ENCODE measurements around the gene RNF17. TPM values are rescaled to one million over a fixed set of nuclear protein-coding genes. Genes with fewer than 3 reads are reported as not detected.

Gene RNF17
- total and polyA plus RNA-seq, 10 of the 15 experiments (the other 5 are each of a cell fraction or from before 2014, with no cell fraction given): not detected

GRCh38 chr13:24905242-24905641 is 141.3 kb downstream of the RNF17 start:
- DNase-seq (ENCODE audit: low read depth, low spot score) (no peak), ATAC-seq (no peak), FAIRE-seq (no peak)
- Histone ChIP-seq H4K20me1 (ENCODE audit: control insufficient read depth, insufficient read depth) (no peaks in the 10 kb centered on the region), H3K36me3 (ENCODE audit: control insufficient read depth in 2 of 2, insufficient read depth in 2 of 2, low read length in 1 of 2) (peaks cover 6 to 32% of the 10 kb centered on the region in 2 experiments), H3K4me1 (ENCODE audit: control insufficient read depth, insufficient read depth, low read length) (peaks cover 5% of the 10 kb centered on the region; the same call in 1 of the 2 replicates), H3K4me2 (ENCODE audit: control insufficient read depth, insufficient read depth) (no peak overlapping the region), H3K9me3 (replicated peaks; ENCODE audit: control insufficient read depth, insufficient read depth, low read length) (no peaks in the 10 kb centered on the region), H3K27me3 (replicated peaks in 1 of 2; ENCODE audit: control insufficient read depth in 2 of 2, insufficient read depth in 2 of 2, low read length in 1 of 2) (no peaks in the 10 kb centered on the region), H3K27ac (ENCODE audit: control insufficient read depth, insufficient read depth) (no peak overlapping the region), H2AFZ (ENCODE audit: control insufficient read depth, low read depth, low read length) (no peak overlapping the region), H3K79me2 (ENCODE audit: control insufficient read depth, insufficient read depth, low read length) (no peaks in the 10 kb centered on the region), H3K4me3 (no peak overlapping the region), H3K9ac (ENCODE audit: control insufficient read depth, insufficient read depth, low read length) (no peak overlapping the region)
- POLR2A ChIA-PET: no interaction called here
- no TSS peak for BruUV-seq (replicated peaks)
- RAD21 ChIA-PET (ENCODE audit: unreplicated experiment): no interaction called here
- in situ Hi-C loops (cut with MboI) (no loop called here), intact Hi-C loops (cut with micrococcal nuclease; ENCODE audit: unreplicated experiment) (no loop called here)
- WGBS (ENCODE audit: insufficient coverage, insufficient replicate concordance, low lambda C conversion rate, missing lambda C conversion rate): 76% methylated on average over 3 of the region's 3 CpGs
- TF ChIP-seq NFIC (IDR thresholded peaks at IDR 0.05; ENCODE audit: low read depth, low read length) (no peak), MYC (IDR thresholded peaks at IDR 0.05; ENCODE audit: insufficient read depth, insufficient read length, insufficient replicate concordance, low read length, severe bottlenecking) (no peak), EED (IDR thresholded peaks at IDR 0.05; ENCODE audit: low read depth) (no peak), E2F4 (IDR thresholded peaks at IDR 0.05; ENCODE audit: low read depth, low read length) (no peak), STAT3 (IDR thresholded peaks at IDR 0.05; ENCODE audit: low read depth, low read length) (no peak)
- TF ChIP-seq, protein P1, sequence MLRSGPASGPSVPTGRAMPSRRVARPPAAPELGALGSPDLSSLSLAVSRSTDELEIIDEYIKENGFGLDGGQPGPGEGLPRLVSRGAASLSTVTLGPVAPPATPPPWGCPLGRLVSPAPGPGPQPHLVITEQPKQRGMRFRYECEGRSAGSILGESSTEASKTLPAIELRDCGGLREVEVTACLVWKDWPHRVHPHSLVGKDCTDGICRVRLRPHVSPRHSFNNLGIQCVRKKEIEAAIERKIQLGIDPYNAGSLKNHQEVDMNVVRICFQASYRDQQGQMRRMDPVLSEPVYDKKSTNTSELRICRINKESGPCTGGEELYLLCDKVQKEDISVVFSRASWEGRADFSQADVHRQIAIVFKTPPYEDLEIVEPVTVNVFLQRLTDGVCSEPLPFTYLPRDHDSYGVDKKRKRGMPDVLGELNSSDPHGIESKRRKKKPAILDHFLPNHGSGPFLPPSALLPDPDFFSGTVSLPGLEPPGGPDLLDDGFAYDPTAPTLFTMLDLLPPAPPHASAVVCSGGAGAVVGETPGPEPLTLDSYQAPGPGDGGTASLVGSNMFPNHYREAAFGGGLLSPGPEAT (IDR thresholded peaks at IDR 0.05; ENCODE audit: low read depth): no peak
- TF ChIP-seq, protein P2, sequence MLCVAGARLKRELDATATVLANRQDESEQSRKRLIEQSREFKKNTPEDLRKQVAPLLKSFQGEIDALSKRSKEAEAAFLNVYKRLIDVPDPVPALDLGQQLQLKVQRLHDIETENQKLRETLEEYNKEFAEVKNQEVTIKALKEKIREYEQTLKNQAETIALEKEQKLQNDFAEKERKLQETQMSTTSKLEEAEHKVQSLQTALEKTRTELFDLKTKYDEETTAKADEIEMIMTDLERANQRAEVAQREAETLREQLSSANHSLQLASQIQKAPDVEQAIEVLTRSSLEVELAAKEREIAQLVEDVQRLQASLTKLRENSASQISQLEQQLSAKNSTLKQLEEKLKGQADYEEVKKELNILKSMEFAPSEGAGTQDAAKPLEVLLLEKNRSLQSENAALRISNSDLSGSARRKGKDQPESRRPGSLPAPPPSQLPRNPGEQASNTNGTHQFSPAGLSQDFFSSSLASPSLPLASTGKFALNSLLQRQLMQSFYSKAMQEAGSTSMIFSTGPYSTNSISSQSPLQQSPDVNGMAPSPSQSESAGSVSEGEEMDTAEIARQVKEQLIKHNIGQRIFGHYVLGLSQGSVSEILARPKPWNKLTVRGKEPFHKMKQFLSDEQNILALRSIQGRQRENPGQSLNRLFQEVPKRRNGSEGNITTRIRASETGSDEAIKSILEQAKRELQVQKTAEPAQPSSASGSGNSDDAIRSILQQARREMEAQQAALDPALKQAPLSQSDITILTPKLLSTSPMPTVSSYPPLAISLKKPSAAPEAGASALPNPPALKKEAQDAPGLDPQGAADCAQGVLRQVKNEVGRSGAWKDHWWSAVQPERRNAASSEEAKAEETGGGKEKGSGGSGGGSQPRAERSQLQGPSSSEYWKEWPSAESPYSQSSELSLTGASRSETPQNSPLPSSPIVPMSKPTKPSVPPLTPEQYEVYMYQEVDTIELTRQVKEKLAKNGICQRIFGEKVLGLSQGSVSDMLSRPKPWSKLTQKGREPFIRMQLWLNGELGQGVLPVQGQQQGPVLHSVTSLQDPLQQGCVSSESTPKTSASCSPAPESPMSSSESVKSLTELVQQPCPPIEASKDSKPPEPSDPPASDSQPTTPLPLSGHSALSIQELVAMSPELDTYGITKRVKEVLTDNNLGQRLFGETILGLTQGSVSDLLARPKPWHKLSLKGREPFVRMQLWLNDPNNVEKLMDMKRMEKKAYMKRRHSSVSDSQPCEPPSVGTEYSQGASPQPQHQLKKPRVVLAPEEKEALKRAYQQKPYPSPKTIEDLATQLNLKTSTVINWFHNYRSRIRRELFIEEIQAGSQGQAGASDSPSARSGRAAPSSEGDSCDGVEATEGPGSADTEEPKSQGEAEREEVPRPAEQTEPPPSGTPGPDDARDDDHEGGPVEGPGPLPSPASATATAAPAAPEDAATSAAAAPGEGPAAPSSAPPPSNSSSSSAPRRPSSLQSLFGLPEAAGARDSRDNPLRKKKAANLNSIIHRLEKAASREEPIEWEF (IDR thresholded peaks at IDR 0.05; ENCODE audit: insufficient replicate concordance, low read depth, low read length): no peak
- CTCF ChIA-PET: no interaction called here
- SMC1A ChIA-PET (ENCODE audit: uncharacterized antibody, unreplicated experiment): interaction anchor here (1.2 to 1.6 kb wide), 3 partner anchors 10 to 64 kb away, joined by 3 to 7 read pairs (median 4); no protein-coding TSS in a partner anchor

Data from GM12878 (cell line).